ENCODE measurements around the gene CPNE1. TPM values are rescaled to one million over a fixed set of nuclear protein-coding genes. Genes with fewer than 3 reads are reported as not detected.

The CPNE1 gene
- total and polyA plus RNA-seq, 2 of the 8 experiments (the other 6 are each of a cell fraction or from before 2014, with no cell fraction given): 294 to 346 TPM

GRCh38 chr20:35635652-35636051 is 29.0 kb downstream of the CPNE1 start:
- H3K9ac ChIP-seq (replicated peaks in 1 of 4; ENCODE audit: extremely low read depth in 1 of 4, low read depth in 3 of 4, low read length in 3 of 4): no peak overlapping the region
- no peak overlapping the region for H3K4me3 ChIP-seq (ENCODE audit: extremely low read depth in 1 of 4, insufficient read depth in 2 of 4, low read depth in 3 of 4, low read length in 4 of 4)
- H3K4me2 ChIP-seq (ENCODE audit: insufficient read depth in 1 of 2, low read depth in 2 of 2, low read length in 2 of 2): no peak overlapping the region
- peaks cover 0 to 9% (median 2%) of the 10 kb centered on the region in 4 experiments; a peak in 3 of 7 replicates for H3K4me1 ChIP-seq (replicated peaks in 1 of 4; ENCODE audit: control insufficient read depth in 3 of 4, insufficient read depth in 4 of 4, low read length in 3 of 4)
- no peak overlapping the region for H2BK20ac ChIP-seq (ENCODE audit: low read length)
- no peak overlapping the region for H4K91ac ChIP-seq (replicated peaks; ENCODE audit: insufficient read length, low read length)
- H3K23ac ChIP-seq (ENCODE audit: insufficient read length): no peak overlapping the region
- H3K36me3 ChIP-seq (ENCODE audit: control insufficient read depth in 2 of 4, insufficient read depth in 4 of 4, low read length in 3 of 4): peaks cover 10 to 20% (median 13%) of the 10 kb centered on the region in 4 experiments; a peak in 6 of 8 replicates
- no peak overlapping the region for H3K18ac ChIP-seq (ENCODE audit: extremely low read depth, low read length)
- no peaks in the 10 kb centered on the region for H3K9me3 ChIP-seq (ENCODE audit: insufficient read depth in 2 of 2, low read depth in 1 of 2, low read length in 1 of 2)
- peaks cover 2 to 63% of the 10 kb centered on the region in 2 experiments; a peak in 3 of 4 replicates for H3K79me2 ChIP-seq (ENCODE audit: control insufficient read depth in 1 of 2, insufficient read depth in 2 of 2, low read length in 2 of 2)
- ChIA-PET POLR2A (ENCODE audit: partially characterized antibody) (interaction anchor here (0.6 to 2.5 kb wide), 10 partner anchors 8 to 106 kb away, joined by 3 to 7 read pairs (median 4); partner anchors contain the start of genes CPNE1, RBM12 and RBM39), CTCF (ENCODE audit: partially characterized antibody) (interaction anchor here (0.8 to 6.4 kb wide), 3 partner anchors 11 to 318 kb away, joined by 3 to 37 read pairs (median 4); partner anchors contain the start of gene SCAND1)
- WGBS, 2 experiments (ENCODE audit: extremely low coverage in 1 of 2, insufficient coverage in 1 of 2, insufficient read length in 1 of 2, insufficient replicate concordance in 2 of 2, low coverage in 1 of 2, low lambda C conversion rate in 2 of 2, missing lambda C conversion rate in 1 of 2): 98% methylated on average over 4 of the region's 4 CpGs; no CpG with 5 or more reads in 1 of the 2 experiments
- no peak overlapping the region for H2BK120ac ChIP-seq (replicated peaks; ENCODE audit: low read depth, low read length)
- H3K14ac ChIP-seq (ENCODE audit: insufficient read length): no peak overlapping the region
- no peak overlapping the region for H2AFZ ChIP-seq (ENCODE audit: low read length)
- H4K20me1 ChIP-seq (replicated peaks in 1 of 2; ENCODE audit: control insufficient read depth in 1 of 2, insufficient read depth in 2 of 2, low read length in 2 of 2): peaks cover 15 to 33% of the 10 kb centered on the region in 2 experiments
- H2AK5ac ChIP-seq (ENCODE audit: low read depth, low read length): no peak overlapping the region
- DNase-seq (ENCODE audit: low read depth in 1 of 2, low spot score in 2 of 2) (peak in 1 of 2 experiments; percentile 31), FAIRE-seq (no peak)
- H4K8ac ChIP-seq (ENCODE audit: extremely low read depth, insufficient read depth, low read length): no peak overlapping the region
- H4K5ac ChIP-seq (ENCODE audit: insufficient read length, low read depth, low read length): no peak overlapping the region
- H3K27me3 ChIP-seq (replicated peaks in 1 of 4; ENCODE audit: control insufficient read depth in 3 of 4, extremely low read depth in 1 of 4, insufficient read depth in 3 of 4, low read length in 3 of 4): no peaks in the 10 kb centered on the region
- H3K56ac ChIP-seq (replicated peaks; ENCODE audit: insufficient read length, low read depth, low read length): no peak overlapping the region
- H3K4ac ChIP-seq (replicated peaks; ENCODE audit: insufficient read length, low read depth, low read length): no peak overlapping the region
- no peaks in the 10 kb centered on the region for H3K23me2 ChIP-seq (ENCODE audit: low read depth, low read length)
- no peak overlapping the region for H3K27ac ChIP-seq (ENCODE audit: low read depth, low read length)
- H2BK5ac ChIP-seq (ENCODE audit: low read depth, low read length): no peak overlapping the region
- H2BK12ac ChIP-seq (ENCODE audit: low read depth, low read length): 0 out of 2 replicates have a peak overlapping the region, but pooled peaks have one; percentile 39
- no peak overlapping the region for H2BK15ac ChIP-seq (ENCODE audit: low read length)
- H3K79me1 ChIP-seq (ENCODE audit: low read depth, low read length): peaks cover 29% of the 10 kb centered on the region
- no peak for TF ChIP-seq GTF2F1 (IDR thresholded peaks at IDR 0.05; ENCODE audit: borderline replicate concordance, low read depth, low read length)
- TF ChIP-seq MAFK (IDR thresholded peaks at IDR 0.05; ENCODE audit: low read depth, low read length): no peak
- no peak for TF ChIP-seq NRF1 (IDR thresholded peaks at IDR 0.05; ENCODE audit: low read depth, low read length)
- TF ChIP-seq, protein P1, sequence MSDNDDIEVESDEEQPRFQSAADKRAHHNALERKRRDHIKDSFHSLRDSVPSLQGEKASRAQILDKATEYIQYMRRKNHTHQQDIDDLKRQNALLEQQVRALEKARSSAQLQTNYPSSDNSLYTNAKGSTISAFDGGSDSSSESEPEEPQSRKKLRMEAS (IDR thresholded peaks at IDR 0.05): no peak
- no peak for TF ChIP-seq CBX8 (IDR thresholded peaks at IDR 0.05; ENCODE audit: borderline replicate concordance, low read depth, low read length)
- TF ChIP-seq TCF12 (IDR thresholded peaks at IDR 0.05; ENCODE audit: low read depth, low read length): no peak
- no peak for TF ChIP-seq GABPA (IDR thresholded peaks at IDR 0.05; ENCODE audit: borderline replicate concordance, insufficient read depth, low read length)
- no peak for TF ChIP-seq KDM5A (IDR thresholded peaks at IDR 0.05; ENCODE audit: low read length)
- TF ChIP-seq RNF2 (IDR thresholded peaks at IDR 0.05; ENCODE audit: borderline replicate concordance, low read depth, low read length, missing control alignments, poor library complexity, severe bottlenecking): no peak
- no peak for TF ChIP-seq E2F6 (IDR thresholded peaks at IDR 0.05)
- no peak for TF ChIP-seq RAD21 (IDR thresholded peaks at IDR 0.05 in 1 of 2, conservative IDR thresholded peaks at IDR 0.05 in 1 of 2; ENCODE audit: low read depth in 2 of 2, low read length in 2 of 2)
- no peak for TF ChIP-seq ASH2L (IDR thresholded peaks at IDR 0.05; ENCODE audit: low read length)
